RWPE1 (cell line): ENCODE results near the gene FSTL4.

Experiments
- CTCF ChIA-PET: fragments of 350-600 bp; sonication (Branson Sonifier 250); formaldehyde crosslinking; extraction: SDS; loops from one replicate; lab custom pipeline; 2021; lab: Yijun Ruan, JAX
- POLR2A ChIA-PET: fragments of 400-600 bp; formaldehyde crosslinking; extraction: SDS; loops from one replicate; lab custom pipeline; 2020; ENCODE audit warnings: antibody characterized with exemption; ENCODE audit not compliant: low non-redundant PET; lab: Yijun Ruan, JAX
- DNase-seq: peaks from one replicate; pipeline ENCODE4 v3.0.0; 2012; ENCODE audit warnings: low spot score
- H3K27ac ChIP-seq: fragments of 450-650 bp; 2 replicates; pipeline ENCODE4 v1.5.1; 2017
- TF ChIP-seq, protein P1 (sequence below): fragments of 450-650 bp; conservative IDR thresholded peaks from 2 replicates; pipeline ENCODE4 v1.5.1; 2017; ENCODE audit warnings: low read depth, mild to moderate bottlenecking

FSTL4 gene

DNA sequence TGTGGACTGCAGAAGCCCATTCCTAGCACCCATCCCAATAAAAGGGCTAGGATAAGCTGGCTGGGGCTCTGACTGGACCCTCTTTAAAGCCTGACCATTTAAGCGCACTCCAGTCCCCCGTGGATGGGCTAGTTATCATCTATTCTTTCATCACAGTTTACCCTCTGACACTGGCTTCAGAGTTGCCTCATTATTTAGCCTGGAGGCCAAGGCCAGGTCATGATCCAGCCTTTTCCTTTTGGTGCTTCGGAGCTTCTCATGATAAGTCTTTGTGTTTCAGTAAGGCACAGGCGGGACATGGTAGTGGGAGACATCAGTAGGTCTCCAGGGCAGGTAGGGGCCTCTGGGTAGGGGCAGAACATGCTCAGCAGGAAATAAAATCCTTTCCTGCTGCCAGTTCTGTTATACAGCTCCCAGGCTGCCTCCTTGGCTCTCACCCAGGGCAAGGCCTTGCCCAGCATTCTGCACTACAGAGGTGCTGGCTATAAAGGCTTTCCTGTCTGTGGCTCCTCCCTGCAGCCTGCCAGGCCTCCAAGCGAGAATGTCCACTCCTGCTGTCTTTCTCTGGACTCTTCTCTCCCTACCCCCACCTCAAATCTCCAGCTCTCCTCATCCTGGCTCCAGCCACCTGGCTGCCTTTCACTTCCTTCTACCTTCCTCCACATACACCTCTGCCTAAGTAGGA lies 128.8 kb downstream of the FSTL4 start:
- POLR2A ChIA-PET = no interaction called here
- DNase-seq = no peak
- CTCF ChIA-PET = no interaction called here
- no peak overlapping the region for H3K27ac ChIP-seq
- TF ChIP-seq, protein P1, sequence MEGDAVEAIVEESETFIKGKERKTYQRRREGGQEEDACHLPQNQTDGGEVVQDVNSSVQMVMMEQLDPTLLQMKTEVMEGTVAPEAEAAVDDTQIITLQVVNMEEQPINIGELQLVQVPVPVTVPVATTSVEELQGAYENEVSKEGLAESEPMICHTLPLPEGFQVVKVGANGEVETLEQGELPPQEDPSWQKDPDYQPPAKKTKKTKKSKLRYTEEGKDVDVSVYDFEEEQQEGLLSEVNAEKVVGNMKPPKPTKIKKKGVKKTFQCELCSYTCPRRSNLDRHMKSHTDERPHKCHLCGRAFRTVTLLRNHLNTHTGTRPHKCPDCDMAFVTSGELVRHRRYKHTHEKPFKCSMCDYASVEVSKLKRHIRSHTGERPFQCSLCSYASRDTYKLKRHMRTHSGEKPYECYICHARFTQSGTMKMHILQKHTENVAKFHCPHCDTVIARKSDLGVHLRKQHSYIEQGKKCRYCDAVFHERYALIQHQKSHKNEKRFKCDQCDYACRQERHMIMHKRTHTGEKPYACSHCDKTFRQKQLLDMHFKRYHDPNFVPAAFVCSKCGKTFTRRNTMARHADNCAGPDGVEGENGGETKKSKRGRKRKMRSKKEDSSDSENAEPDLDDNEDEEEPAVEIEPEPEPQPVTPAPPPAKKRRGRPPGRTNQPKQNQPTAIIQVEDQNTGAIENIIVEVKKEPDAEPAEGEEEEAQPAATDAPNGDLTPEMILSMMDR = no peak

DNA sequence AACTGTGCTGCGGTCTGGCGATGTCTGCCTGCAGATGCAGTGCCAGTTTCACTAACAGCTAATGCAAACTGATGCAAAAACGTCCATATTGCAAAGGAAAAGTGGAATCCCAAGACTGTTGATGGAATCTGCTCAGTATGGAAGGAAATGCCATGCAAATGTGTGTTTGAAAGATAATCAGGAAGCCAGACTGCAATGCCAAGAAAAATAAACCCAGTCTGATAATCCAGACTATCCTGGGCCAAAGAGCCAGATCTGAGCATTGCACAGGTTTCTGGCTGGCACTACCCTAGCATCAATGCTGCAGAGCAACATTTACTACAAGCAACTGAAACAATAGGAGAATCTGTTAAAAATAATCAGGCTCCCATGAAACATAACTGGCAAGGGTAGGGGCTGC lies 130.3 kb downstream of the FSTL4 start:
- DNase-seq = no peak
- TF ChIP-seq, protein P1 = no peak
- CTCF ChIA-PET = no interaction called here
- POLR2A ChIA-PET = interaction anchor here (0.6 kb wide), 1 partner anchor 61 kb away, joined by 7 read pairs; no protein-coding TSS in a partner anchor
- no peak overlapping the region for H3K27ac ChIP-seq

DNA sequence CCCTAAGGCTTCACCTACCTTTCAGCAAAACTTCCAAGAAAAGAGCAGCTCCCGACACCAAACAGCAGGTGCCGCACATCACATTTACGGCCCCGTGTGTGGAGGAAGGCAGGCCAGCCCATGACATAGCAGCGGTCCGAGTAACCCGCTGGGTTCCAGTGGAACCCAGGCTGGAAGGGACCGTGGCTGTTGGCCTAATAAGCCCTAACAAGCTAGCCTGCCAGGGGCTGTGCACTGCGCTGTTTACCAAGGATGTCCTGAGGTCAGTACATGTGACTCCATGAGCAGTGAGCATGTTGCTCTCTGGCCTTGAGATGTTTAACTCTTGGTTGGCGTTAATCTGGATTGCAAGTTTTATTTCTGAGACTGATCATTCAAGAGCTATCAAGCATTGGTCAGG lies 131.5 kb downstream of the FSTL4 start:
- POLR2A ChIA-PET = no interaction called here
- DNase-seq = no peak
- CTCF ChIA-PET = interaction anchor here (0.7 kb wide), 1 partner anchor 313 kb away, joined by 3 read pairs; no protein-coding TSS in a partner anchor
- TF ChIP-seq, protein P1 = no peak
- H3K27ac ChIP-seq = no peak overlapping the region

DNA sequence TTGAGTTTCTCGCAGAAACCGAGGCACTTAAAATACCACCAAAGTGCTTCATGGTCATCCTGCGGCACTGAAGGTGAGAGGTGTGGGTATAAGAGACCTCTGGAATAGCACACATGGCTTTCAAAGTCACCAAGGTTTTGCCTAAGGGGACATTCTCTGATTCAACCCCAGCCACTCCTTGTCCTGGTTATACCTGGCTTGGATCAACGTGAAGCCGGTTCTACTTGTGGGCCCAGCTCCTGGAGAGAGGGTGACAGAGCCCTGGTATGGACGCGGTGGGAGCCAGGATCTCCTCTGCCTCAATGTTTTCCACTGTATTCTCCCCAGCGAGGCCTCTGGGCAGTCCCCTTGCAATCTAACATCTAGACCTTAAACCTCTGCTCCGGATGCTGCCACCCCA lies 132.0 kb downstream of the FSTL4 start:
- POLR2A ChIA-PET = no interaction called here
- H3K27ac ChIP-seq = no peak overlapping the region
- TF ChIP-seq, protein P1 = no peak
- CTCF ChIA-PET = no interaction called here
- no peak for DNase-seq

DNA sequence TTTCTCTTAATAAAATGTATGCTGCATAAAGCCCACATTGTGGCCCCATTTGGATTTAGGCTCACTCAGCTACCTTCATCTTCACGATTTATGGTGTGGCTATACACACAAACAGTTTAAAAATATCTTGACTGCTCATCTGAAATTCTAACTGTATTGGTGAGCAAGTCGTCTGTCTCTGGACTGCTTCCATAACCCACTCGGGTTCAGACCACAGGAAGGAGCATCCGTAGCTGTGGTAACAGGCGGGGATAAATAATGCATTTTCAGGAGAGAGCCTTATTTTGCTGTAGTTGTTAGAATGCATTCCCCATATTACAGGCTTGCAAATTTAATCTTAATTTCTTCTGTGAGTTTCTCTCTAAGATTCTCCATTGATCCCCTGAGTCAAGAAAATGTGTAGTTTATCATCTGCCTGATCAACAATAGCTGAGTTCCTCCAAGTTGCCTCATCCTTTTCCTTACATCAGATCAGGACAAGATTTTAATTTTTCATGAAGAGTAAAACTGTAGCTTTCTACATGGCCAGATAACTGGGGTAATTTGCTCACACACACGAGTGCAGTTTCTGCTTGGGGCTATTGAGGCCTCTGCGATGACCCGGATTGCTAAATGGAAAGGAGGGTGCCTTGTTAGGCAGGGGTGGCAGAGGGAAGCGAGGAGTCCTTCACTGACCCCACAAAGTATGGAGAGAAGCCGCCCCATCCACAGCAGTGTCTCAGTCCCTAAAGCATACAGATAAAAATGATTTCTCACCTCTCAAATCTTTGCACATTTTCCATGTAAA lies 133.9 kb downstream of the FSTL4 start:
- ChIA-PET POLR2A (no interaction called here), CTCF (no interaction called here)
- TF ChIP-seq, protein P1 = no peak
- no peak overlapping the region for H3K27ac ChIP-seq
- no peak for DNase-seq

DNA sequence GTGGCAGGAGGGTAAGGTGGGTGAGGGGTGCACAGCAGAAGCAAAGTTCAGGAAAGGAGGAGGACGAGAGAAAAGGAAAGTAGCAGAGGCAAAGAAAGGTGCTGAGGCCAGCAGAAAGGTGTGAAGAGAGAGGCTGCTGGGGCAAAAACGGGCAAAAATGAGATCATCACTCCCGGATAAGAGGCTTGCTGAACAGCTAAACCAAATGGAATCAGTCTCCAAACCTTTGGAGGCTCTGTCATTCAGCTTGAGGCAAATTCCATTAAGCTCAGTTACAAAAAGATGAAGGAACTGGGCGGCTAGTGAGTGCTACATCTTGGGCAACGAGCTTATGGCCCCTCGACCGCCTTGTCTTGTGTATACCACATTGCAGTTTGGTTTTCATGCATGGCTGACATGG lies 136.4 kb downstream of the FSTL4 start:
- no peak overlapping the region for H3K27ac ChIP-seq
- POLR2A ChIA-PET = no interaction called here
- TF ChIP-seq, protein P1 = no peak
- CTCF ChIA-PET = no interaction called here
- no peak for DNase-seq
